Stomach (tissue), 9 donors: Measurements from ENCODE around the gene DOCK2. TPM values are rescaled to one million over a fixed set of nuclear protein-coding genes. Genes with fewer than 3 reads are reported as not detected.
"Not testable (repeated sequence)": the region's sequence is repeated elsewhere in the genome, so short reads cannot be mapped to it uniquely, and the experiment has no call there.

ENCODE experiments used
- DNase-seq, 2 donors: peaks; one replicate each; pipeline versions ENCODE4 v3.0.0 to v3.0.0-alpha.2; 2013 to 2019
- H3K27ac ChIP-seq, 5 donors: fragments of 200-600 bp in 4 of 5; sonication (generic) in 4 of 5; one replicate each; pipeline ENCODE4 v1.5.1; 2013 to 2019; ENCODE audit warnings: mild to moderate bottlenecking in 1 of 5, moderate library complexity in 1 of 5
- H3K27me3 ChIP-seq, 3 donors: fragments of 200-600 bp; sonication (generic); one replicate each; pipeline ENCODE4 v1.5.1; 2017 to 2019; ENCODE audit warnings: mixed run types in 1 of 3
- H3K36me3 ChIP-seq, 4 donors: fragments of 200-600 bp; sonication (generic); 1 replicate in 3 of 4; 2 replicates in 1 of 4; pipeline ENCODE4 v1.5.1; 2016 to 2019
- H3K4me1 ChIP-seq, 4 donors: fragments of 200-600 bp; sonication (generic); one replicate each; pipeline ENCODE4 v1.5.1; 2016 to 2019
- H3K4me3 ChIP-seq, 4 donors: fragments of 200-600 bp; sonication (generic) in 3 of 4; one replicate each; pipeline ENCODE4 v1.5.1; 2016 to 2019; ENCODE audit warnings: mild to moderate bottlenecking in 1 of 4
- H3K9me3 ChIP-seq, 4 donors: fragments of 200-600 bp; sonication (generic); one replicate each; pipeline ENCODE4 v1.5.1; 2016 to 2019
- CTCF ChIP-seq, 7 experiments: fragments of 450-650 bp in 4 of 7; fragments of 200-600 bp in 3 of 7; sonication (generic) in 3 of 7; IDR thresholded peaks; one replicate each; pipeline ENCODE4 v1.5.1; 2016 to 2019; ENCODE audit warnings: antibody characterized with exemption in 7 of 7, control low read depth in 2 of 7, mild to moderate bottlenecking in 1 of 7
- EP300 ChIP-seq: sonication (generic); formaldehyde crosslinking; IDR thresholded peaks from one replicate; pipeline ENCODE4 v1.6.1; 2017; ENCODE audit warnings: antibody characterized with exemption
- POLR2A ChIP-seq, 4 donors: fragments of 450-650 bp; IDR thresholded peaks; one replicate each; pipeline ENCODE4 v1.6.1; 2016; ENCODE audit warnings: antibody characterized with exemption in 4 of 4, control low read depth in 2 of 4, mild to moderate bottlenecking in 1 of 4, moderate library complexity in 1 of 4
- POLR2AphosphoS5 ChIP-seq, 3 donors: sonication (generic); formaldehyde crosslinking; IDR thresholded peaks; one replicate each; pipeline ENCODE4 v1.6.1; 2016; ENCODE audit warnings: antibody characterized with exemption in 3 of 3
- WGBS, 5 donors: extraction: QIAGEN DNeasy Blood & Tissue Kit in 3 of 5; methylation state at CpG; one replicate each; pipeline versions ENCODE4 v1.1.5 to v1.1.7; 2013 to 2018; 5-methylcytosine and 5-hydroxymethylcytosine counted together
- intact Hi-C: fragments of 100-400 bp; cut with DNase I; formaldehyde crosslinking; loops from one replicate; pipeline ENCODE4 v1.15.1; 2023; ENCODE audit warnings: low total_unique reads
- polyA plus RNA-seq, 3 donors: library from polyadenylated mRNA; stranded (reverse); fragments of 200-250 nt; gene quantifications; one replicate each; pipeline ENCODE4 v1.2.3, GENCODE V29; 2013
- total RNA-seq, 5 donors: library from RNA; depleted of rRNA; stranded (reverse); fragments of >200 nt; gene quantifications; one replicate each; pipeline versions ENCODE4 v1.1.0 to v1.2.3, GENCODE V29; 2014 to 2016
- donor health status: healthy with polysubstance abuse.
- donor health status: Bipolar disorder and iron deficiency.
- donor health status: healthy.

The DOCK2 gene
- total and polyA plus RNA-seq, 8 donors, result 2.1 to 50.2 (median 8.5) TPM

- DNase-seq, result no peak
- TF ChIP-seq POLR2A (IDR thresholded peaks at IDR 0.05), result no peak
- no peak for TF ChIP-seq EP300
- no peak for TF ChIP-seq POLR2AphosphoS5 (IDR thresholded peaks at IDR 0.05)
- no peak for TF ChIP-seq CTCF (IDR thresholded peaks at IDR 0.05)
- intact Hi-C loops, result no loop called here
- Histone ChIP-seq H3K4me3 (no peak overlapping the region), H3K27me3 (peaks cover 0 to 27% (median 0%) of the 10 kb centered on the region in 3 donors), H3K36me3 (no peaks in the 10 kb centered on the region), H3K27ac (no peak overlapping the region), H3K4me1 (no peaks in the 10 kb centered on the region), H3K9me3 (no peaks in the 10 kb centered on the region)
- 71 to 88% (median 81%) methylated on average over 1 of the region's 1 CpG for WGBS, 5 donors
Measured at GRCh38 chr5:169804861-169805260, 167.8 kb downstream of the DOCK2 start.

- H3K36me3 ChIP-seq, result no peaks in the 10 kb centered on the region
- no peaks in the 10 kb centered on the region for H3K4me1 ChIP-seq
- H3K9me3 ChIP-seq, result no peaks in the 10 kb centered on the region
- intact Hi-C loops, result no loop called here
- WGBS, 5 donors, result 39 to 69% (median 60%) methylated on average over 5 of the region's 5 CpGs
- H3K27ac ChIP-seq, result no peak overlapping the region
- DNase-seq, result peak in 1 of 2 donors; percentile 15
- no peak overlapping the region for H3K4me3 ChIP-seq
- no peak for TF ChIP-seq POLR2A (IDR thresholded peaks at IDR 0.05)
- TF ChIP-seq CTCF (IDR thresholded peaks at IDR 0.05), result no peak
- TF ChIP-seq POLR2AphosphoS5 (IDR thresholded peaks at IDR 0.05), result no peak
- TF ChIP-seq EP300, result no peak
- H3K27me3 ChIP-seq, result peaks cover 0 to 29% (median 0%) of the 10 kb centered on the region in 3 donors
Measured at GRCh38 chr5:169805527-169805934, 168.5 kb downstream of the DOCK2 start.

GRCh38 chr5:169805937-169806700 is 169.0 kb downstream of the DOCK2 start:
- TF ChIP-seq POLR2A (IDR thresholded peaks at IDR 0.05) (no peak), EP300 (no peak), CTCF (IDR thresholded peaks at IDR 0.05) (no peak), POLR2AphosphoS5 (IDR thresholded peaks at IDR 0.05) (no peak)
- 75 to 86% (median 80%) methylated on average over 6 of the region's 6 CpGs for WGBS, 5 donors
- no peak overlapping the region for H3K27ac ChIP-seq
- H3K27me3 ChIP-seq, result peaks cover 0 to 29% (median 0%) of the 10 kb centered on the region in 3 donors
- H3K36me3 ChIP-seq, result no peaks in the 10 kb centered on the region
- intact Hi-C loops, result no loop called here
- no peak for DNase-seq
- H3K4me1 ChIP-seq, result no peaks in the 10 kb centered on the region
- no peaks in the 10 kb centered on the region for H3K9me3 ChIP-seq
- no peak overlapping the region for H3K4me3 ChIP-seq

GRCh38 chr5:169808118-169808581 is 171.1 kb downstream of the DOCK2 start:
- H3K36me3 ChIP-seq, result no peaks in the 10 kb centered on the region
- no peak overlapping the region for H3K27ac ChIP-seq
- WGBS, 5 donors, result 31 to 48% (median 32%) methylated on average over 2 of the region's 2 CpGs
- DNase-seq, result no peak
- no peak overlapping the region for H3K4me3 ChIP-seq
- intact Hi-C loops, result no loop called here
- no peak for TF ChIP-seq CTCF (IDR thresholded peaks at IDR 0.05)
- TF ChIP-seq EP300, result no peak
- no peak for TF ChIP-seq POLR2A (IDR thresholded peaks at IDR 0.05)
- no peak for TF ChIP-seq POLR2AphosphoS5 (IDR thresholded peaks at IDR 0.05)
- peaks cover 0 to 28% (median 0%) of the 10 kb centered on the region in 3 donors for H3K27me3 ChIP-seq
- H3K9me3 ChIP-seq, result no peaks in the 10 kb centered on the region
- no peaks in the 10 kb centered on the region for H3K4me1 ChIP-seq

GRCh38 chr5:169808880-169809279 is 171.8 kb downstream of the DOCK2 start:
- intact Hi-C loops, result not testable (repeated sequence)
- 76 to 94% (median 83%) methylated on average over 3 of the region's 3 CpGs for WGBS, 5 donors

More at GRCh38 chr5:169808880-169809279, 171.8 kb downstream of the DOCK2 start:
- not testable (repeated sequence) for H3K9me3 ChIP-seq, H3K4me1 ChIP-seq, H3K27ac ChIP-seq, H3K36me3 ChIP-seq, H3K4me3 ChIP-seq, DNase-seq
- H3K27me3 ChIP-seq, result peaks cover 0 to 21% (median 0%) of the 10 kb centered on the region in 3 donors
